ENCODE data around the gene TBCD.
A peak's percentile ranks its signal among the peaks of the same experiment; 100 is the strongest.

TBCD gene

DNA sequence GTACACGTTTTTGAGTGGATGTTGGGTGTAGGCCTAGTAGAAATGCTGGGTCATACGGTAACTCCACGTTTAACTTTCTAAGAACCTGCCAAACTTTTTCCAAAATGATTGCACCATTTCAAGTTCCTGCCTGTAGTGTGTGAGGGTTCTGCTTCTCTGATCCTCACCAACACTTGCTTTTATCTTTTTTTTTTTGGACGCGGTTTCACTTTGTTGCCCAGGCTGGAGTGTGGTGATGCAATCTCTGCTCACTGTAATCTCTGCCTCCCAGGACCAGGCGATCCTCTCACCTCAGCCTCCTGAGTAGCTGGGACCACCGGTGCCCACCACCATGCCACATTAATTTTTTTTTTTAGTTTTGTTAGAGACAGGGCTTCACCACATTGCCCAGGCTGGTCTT, 64.5 kb downstream of the TBCD start:
- TF ChIP-seq, protein P1, sequence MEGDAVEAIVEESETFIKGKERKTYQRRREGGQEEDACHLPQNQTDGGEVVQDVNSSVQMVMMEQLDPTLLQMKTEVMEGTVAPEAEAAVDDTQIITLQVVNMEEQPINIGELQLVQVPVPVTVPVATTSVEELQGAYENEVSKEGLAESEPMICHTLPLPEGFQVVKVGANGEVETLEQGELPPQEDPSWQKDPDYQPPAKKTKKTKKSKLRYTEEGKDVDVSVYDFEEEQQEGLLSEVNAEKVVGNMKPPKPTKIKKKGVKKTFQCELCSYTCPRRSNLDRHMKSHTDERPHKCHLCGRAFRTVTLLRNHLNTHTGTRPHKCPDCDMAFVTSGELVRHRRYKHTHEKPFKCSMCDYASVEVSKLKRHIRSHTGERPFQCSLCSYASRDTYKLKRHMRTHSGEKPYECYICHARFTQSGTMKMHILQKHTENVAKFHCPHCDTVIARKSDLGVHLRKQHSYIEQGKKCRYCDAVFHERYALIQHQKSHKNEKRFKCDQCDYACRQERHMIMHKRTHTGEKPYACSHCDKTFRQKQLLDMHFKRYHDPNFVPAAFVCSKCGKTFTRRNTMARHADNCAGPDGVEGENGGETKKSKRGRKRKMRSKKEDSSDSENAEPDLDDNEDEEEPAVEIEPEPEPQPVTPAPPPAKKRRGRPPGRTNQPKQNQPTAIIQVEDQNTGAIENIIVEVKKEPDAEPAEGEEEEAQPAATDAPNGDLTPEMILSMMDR (IDR thresholded peaks at IDR 0.05; ENCODE audit: extremely low read depth, missing control alignments) = no peak
- no peak for DNase-seq (ENCODE audit: low spot score)

GRCh38 chr17:82817947-82818346, 66.1 kb downstream of the TBCD start:
- no peak for DNase-seq (ENCODE audit: low spot score)
- TF ChIP-seq, protein P1 (IDR thresholded peaks at IDR 0.05; ENCODE audit: extremely low read depth, missing control alignments) = no peak

DNA sequence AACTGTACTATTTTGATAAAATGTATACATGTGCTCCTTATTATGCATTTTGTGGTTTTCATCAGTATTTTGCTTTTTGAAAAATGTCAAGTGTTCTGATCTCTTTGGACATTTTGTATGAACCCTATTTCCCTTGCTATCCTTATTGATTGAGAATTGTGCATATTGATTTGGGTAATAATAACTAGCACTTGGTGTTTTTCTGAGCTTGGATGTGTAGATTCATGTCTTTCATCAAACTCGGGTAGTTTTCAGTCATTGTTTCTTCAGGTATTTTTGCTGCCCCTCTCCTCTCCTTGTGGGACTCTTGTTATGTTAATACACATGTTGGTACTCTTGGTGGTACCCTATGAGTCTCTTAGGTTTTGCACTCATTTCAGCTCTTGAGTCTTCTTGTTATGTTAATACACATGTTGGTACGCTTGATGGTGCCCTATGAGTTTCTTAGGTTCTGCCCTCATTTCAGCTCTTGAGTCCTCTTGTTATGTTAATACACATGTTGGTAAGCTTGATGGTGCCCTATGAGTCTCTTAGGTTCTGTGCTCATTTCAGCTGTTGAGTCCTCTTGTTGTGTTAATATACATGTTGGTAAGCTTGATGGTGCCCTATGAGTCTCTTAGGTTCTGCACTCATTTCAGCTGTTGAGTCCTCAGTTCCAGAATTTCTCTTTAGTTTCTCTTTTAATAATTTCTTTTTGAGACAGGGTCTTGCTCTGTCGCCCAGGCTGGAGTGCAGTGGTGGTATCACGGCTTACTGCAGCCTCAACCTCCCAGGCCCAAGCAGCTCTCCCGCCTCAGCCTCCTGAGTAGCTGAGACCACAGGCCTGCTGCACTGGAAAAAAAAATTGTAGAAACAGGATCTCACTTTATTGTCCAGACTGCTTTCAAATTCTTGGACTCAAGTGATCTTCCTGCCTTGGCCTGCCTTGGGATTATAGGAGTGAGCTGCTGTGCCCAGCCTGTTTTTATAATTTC, 68.7 kb downstream of the TBCD start:
- TF ChIP-seq, protein P1 (IDR thresholded peaks at IDR 0.05; ENCODE audit: extremely low read depth, missing control alignments) = no peak
- no peak for DNase-seq (ENCODE audit: low spot score)

- TF ChIP-seq, protein P1 (IDR thresholded peaks at IDR 0.05; ENCODE audit: extremely low read depth, missing control alignments) = no peak
- no peak for DNase-seq (ENCODE audit: low spot score)
These were observed 69.7 kb downstream of the TBCD start for GRCh38 chr17:82821554-82821953.

GRCh38 chr17:82822281-82822680, 70.4 kb downstream of the TBCD start:
- TF ChIP-seq, protein P1 (IDR thresholded peaks at IDR 0.05; ENCODE audit: extremely low read depth, missing control alignments) = no peak
- DNase-seq (ENCODE audit: low spot score) = no peak

DNA sequence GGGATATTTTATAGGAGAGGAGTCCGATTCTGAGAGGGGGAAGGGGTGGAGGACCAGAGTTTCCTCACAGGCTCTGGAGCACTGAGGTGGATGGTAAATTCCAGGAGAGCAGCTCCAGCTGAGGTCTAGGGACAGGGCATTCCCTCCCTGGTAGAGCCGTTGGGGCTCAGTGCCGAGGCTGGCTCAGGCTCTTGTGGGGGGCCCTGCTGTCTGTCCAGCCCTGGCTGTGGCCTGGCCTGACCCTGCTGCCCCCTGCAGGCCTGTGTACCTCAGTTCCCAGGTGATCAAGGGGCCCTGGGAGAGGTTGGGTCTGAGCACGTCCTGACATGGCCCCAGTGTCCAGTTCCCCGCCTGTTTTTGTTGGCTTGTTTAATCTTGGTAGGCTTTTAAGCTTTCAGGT, 71.1 kb downstream of the TBCD start:
- TF ChIP-seq, protein P1 (IDR thresholded peaks at IDR 0.05; ENCODE audit: extremely low read depth, missing control alignments) = peak; percentile 10
- no peak for DNase-seq (ENCODE audit: low spot score)

- DNase-seq (ENCODE audit: low spot score) = no peak
- TF ChIP-seq, protein P1 (IDR thresholded peaks at IDR 0.05; ENCODE audit: extremely low read depth, missing control alignments) = no peak
These were observed 73.8 kb downstream of the TBCD start for GRCh38 chr17:82825540-82826124.
